ENCODE measurements around the gene TMEM266.

- TF ChIP-seq, protein P1, sequence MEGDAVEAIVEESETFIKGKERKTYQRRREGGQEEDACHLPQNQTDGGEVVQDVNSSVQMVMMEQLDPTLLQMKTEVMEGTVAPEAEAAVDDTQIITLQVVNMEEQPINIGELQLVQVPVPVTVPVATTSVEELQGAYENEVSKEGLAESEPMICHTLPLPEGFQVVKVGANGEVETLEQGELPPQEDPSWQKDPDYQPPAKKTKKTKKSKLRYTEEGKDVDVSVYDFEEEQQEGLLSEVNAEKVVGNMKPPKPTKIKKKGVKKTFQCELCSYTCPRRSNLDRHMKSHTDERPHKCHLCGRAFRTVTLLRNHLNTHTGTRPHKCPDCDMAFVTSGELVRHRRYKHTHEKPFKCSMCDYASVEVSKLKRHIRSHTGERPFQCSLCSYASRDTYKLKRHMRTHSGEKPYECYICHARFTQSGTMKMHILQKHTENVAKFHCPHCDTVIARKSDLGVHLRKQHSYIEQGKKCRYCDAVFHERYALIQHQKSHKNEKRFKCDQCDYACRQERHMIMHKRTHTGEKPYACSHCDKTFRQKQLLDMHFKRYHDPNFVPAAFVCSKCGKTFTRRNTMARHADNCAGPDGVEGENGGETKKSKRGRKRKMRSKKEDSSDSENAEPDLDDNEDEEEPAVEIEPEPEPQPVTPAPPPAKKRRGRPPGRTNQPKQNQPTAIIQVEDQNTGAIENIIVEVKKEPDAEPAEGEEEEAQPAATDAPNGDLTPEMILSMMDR (IDR thresholded peaks at IDR 0.05) = peak; percentile 93
- TF ChIP-seq ZFX (IDR thresholded peaks at IDR 0.05; ENCODE audit: borderline replicate concordance) = no peak
Observed at GRCh38 chr15:76139368-76140073, 79.7 kb downstream of the TMEM266 start.

All from 22Rv1 (cell line).